H1 (cell line): ENCODE results near the gene ARHGAP22. TPM values are rescaled to one million over a fixed set of nuclear protein-coding genes. Genes with fewer than 3 reads are reported as not detected.

Experiments
- CBX8 ChIP-seq: fragments of 300-800, 300-1000 bp; sonication (generic); IDR thresholded peaks from 2 replicates; pipeline ENCODE4 v1.7.1; 2016; ENCODE audit warnings: low read depth, low read length, borderline replicate concordance
- JUND ChIP-seq: IDR thresholded peaks from 2 replicates; pipeline ENCODE4 v1.6.1; 2011; ENCODE audit warnings: mild to moderate bottlenecking, improper control_type of control experiment, low read length
- SIN3A ChIP-seq, 2 experiments: IDR thresholded peaks in 1 of 2; conservative IDR thresholded peaks in 1 of 2; 2 replicates each; pipeline ENCODE4 v1.6.1; 2011 to 2012; ENCODE audit warnings: low read length in 2 of 2, improper control_type of control experiment in 1 of 2, low read depth in 1 of 2, mild to moderate bottlenecking in 1 of 2
- SIX5 ChIP-seq: IDR thresholded peaks from 2 replicates; pipeline ENCODE4 v1.6.1; 2011; ENCODE audit warnings: mild to moderate bottlenecking, low read depth, low read length
- polyA plus RNA-seq, 7 experiments: library from polyadenylated mRNA; depleted of rRNA in 3 of 7; stranded (reverse) in 5 of 7; unstranded in 2 of 7; fragments of >200 nt in 5 of 7; fragments of 200-250 nt in 2 of 7; gene quantifications; 1 replicate in 5 of 7; 2 replicates in 1 of 7; 4 replicates in 1 of 7; pipeline versions ENCODE4 v1.2.1 to v1.2.3, GENCODE V29; 2011 to 2013; ENCODE audit warnings: missing spikeins in 2 of 7, mixed read lengths in 2 of 7
- total RNA-seq: library from RNA; stranded (reverse); fragmentation: NEBNext Ultra II Directional; extraction: Animal tissue kit (Norgen Biotek cat#: 25700); gene quantifications from 2 replicates; pipeline ENCODE4 v1.2.1, GENCODE V29; 2021
- TF ChIP-seq, protein P1 (sequence below), 3 experiments: IDR thresholded peaks; 1 replicate in 2 of 3; 2 replicates in 1 of 3; pipeline versions ENCODE4 v1.5.1 to v1.6.1; 2011; ENCODE audit warnings: low read length in 3 of 3, mild to moderate bottlenecking in 3 of 3, inconsistent platforms in 2 of 3, low read depth in 1 of 3, moderate library complexity in 1 of 3; ENCODE audit not compliant: insufficient read depth in 1 of 3; ENCODE audit errors: control extremely low read depth in 1 of 3
- TF ChIP-seq, protein P2 (sequence below): IDR thresholded peaks from 2 replicates; pipeline ENCODE4 v1.6.1; 2012; ENCODE audit warnings: inconsistent platforms

ARHGAP22 gene
- total and polyA plus RNA-seq, 2 of the 8 experiments (the other 6 are each of a cell fraction or from before 2014, with no cell fraction given) = 3.6 to 11.2 TPM

DNA sequence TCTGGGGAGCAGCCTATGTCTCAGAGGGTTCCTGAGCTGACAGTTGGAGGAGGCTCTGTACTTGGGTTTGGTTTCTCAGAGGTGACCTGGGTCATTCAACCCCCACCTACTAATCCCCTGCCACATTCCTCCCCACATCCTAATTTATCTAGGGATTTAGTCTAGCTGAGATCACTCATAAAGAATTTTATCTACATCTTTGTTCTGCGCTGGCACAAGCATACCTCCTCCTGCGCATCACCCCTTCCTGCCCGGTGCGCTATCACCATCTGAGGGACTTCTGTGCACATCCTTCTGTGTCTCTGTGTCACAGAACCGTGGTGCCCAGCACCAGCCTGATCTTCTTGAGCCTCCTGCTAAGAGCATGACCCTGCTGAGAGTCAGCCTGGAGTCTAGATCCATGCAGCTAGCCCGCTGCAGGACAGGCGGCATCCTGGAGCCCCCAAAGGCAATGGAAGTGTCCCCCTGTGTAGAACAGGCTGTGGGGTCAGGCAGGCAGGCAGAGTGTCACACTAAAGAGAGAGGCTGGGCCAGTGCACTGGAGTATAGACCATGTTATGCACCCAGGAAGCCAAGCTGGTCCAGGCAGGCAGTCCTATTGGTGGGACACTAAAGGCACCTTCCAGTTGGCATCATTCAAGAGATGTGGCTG lies 63.6 kb downstream of the ARHGAP22 start (continued):
- TF ChIP-seq SIN3A (conservative IDR thresholded peaks at IDR 0.05 in 1 of 2, IDR thresholded peaks at IDR 0.05 in 1 of 2; ENCODE audit: low read depth in 1 of 2, low read length in 2 of 2) = no peak
- TF ChIP-seq SIX5 = no peak
- TF ChIP-seq, protein P1, sequence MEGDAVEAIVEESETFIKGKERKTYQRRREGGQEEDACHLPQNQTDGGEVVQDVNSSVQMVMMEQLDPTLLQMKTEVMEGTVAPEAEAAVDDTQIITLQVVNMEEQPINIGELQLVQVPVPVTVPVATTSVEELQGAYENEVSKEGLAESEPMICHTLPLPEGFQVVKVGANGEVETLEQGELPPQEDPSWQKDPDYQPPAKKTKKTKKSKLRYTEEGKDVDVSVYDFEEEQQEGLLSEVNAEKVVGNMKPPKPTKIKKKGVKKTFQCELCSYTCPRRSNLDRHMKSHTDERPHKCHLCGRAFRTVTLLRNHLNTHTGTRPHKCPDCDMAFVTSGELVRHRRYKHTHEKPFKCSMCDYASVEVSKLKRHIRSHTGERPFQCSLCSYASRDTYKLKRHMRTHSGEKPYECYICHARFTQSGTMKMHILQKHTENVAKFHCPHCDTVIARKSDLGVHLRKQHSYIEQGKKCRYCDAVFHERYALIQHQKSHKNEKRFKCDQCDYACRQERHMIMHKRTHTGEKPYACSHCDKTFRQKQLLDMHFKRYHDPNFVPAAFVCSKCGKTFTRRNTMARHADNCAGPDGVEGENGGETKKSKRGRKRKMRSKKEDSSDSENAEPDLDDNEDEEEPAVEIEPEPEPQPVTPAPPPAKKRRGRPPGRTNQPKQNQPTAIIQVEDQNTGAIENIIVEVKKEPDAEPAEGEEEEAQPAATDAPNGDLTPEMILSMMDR (IDR thresholded peaks at IDR 0.05; ENCODE audit: control extremely low read depth in 1 of 3, insufficient read depth in 1 of 3, low read depth in 1 of 3, low read length in 3 of 3) = no peak
- TF ChIP-seq CBX8 = no peak
- TF ChIP-seq JUND = no peak
- TF ChIP-seq, protein P2, sequence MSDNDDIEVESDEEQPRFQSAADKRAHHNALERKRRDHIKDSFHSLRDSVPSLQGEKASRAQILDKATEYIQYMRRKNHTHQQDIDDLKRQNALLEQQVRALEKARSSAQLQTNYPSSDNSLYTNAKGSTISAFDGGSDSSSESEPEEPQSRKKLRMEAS = no peak
